Stimulated activated CD4-positive, alpha-beta T cell treated with anti-CD3 and anti-CD28 coated beads, TNF-alpha, amount 100 ng/mL, for 24 hours (primary cell): ENCODE data around the gene S100A13.
A peak's percentile ranks its signal among the peaks of the same experiment; 100 is the strongest.

Experiments
- DNase-seq, 3 experiments: peaks; one replicate each; pipeline ENCODE4 v3.0.0-alpha.2; 2020; ENCODE audit warnings: low read depth in 3 of 3

S100A13 gene

DNA sequence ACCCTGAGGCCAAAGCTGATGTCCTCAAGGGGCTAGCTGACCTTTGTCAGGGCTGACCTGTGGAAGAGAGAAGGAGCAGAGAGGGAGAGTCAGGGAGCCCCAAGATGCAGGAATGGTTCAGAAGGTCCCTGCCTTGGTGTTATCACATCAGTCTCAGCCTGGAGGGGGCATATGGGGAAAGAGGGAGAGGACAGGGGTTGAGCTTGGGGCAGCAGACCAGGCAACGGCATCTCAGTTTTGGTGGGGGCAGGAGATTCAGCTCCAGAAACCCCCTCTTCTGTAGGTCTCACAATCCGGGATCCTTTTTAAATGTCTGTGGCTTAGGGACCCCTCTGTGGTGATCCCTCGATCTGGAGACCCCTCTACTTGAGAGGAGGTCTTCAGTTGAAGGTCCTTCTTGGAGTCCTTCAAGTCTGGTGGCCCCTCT lies 815 bp downstream of the S100A13 start:
- no peak for DNase-seq

DNA sequence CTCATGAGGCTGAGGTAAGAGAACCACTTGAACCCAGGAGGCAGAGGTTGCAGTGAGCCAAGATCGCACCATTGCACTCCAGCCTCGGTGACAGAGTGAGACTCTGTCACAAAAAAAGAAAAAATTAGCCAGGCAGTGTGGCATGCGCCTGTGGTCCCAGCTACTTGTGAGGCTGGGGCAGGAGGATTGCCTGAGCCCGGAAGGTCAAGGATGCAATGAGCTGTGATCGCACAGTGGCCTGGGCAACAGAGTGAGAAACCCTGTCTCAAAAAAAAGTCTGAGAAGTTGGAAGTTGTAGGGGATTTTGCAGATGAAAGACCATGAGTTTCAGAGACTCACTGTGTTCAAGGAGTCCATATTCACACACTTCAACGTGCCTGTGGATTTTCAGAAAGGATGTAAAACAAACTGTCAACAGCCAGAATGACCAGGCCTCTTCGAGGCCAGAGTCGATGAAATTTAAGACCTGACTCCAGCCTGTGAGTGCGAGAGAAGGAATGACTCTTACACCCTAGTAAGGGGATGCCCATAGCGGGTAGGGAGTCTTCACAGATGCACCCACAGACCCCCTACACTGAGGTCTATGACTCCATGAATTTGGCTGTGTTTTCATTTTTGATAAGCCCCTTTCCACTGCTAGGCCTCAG lies 2.2 kb downstream of the S100A13 start:
- no peak for DNase-seq

DNA sequence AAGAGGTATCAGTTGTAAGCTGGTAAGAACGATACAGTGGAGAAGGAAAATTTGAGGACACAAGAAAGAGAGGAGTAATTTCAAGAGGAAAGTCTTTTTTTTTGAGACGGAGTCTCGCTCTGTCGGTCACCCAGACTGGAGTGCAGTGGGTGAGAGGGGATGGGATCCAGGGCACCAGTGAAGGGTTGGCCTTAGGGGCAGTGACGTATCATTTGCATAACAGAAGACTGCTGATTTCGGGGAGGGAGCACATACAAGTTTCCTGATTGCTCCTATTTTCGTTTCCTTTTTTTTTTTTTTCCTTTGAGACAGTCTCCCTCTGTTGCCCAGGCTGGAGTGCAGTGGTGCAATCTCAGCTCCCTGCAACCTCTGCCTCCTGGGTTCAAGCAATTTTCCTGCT lies 4.2 kb downstream of the S100A13 start:
- DNase-seq = no peak

DNA sequence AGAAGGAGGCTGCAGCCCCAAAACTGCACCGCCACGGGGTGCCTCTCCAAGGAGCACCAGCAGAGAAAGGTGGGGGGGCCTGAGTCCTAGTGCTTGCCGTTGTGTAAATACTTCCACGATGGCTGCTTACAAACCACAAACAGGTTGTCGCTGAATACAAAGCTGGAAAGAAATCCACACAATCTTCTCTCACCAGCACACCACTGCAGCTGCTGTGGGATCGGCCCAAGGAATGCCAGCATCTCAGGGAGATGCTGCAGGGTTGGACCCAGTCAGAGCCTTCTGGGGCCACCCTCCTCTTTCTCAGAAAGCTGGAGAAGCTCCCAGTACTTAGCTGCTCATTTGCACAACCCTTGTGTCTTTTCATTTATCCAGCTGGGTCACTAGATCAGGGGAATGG lies 8.1 kb downstream of the S100A13 start:
- DNase-seq = no peak

DNA sequence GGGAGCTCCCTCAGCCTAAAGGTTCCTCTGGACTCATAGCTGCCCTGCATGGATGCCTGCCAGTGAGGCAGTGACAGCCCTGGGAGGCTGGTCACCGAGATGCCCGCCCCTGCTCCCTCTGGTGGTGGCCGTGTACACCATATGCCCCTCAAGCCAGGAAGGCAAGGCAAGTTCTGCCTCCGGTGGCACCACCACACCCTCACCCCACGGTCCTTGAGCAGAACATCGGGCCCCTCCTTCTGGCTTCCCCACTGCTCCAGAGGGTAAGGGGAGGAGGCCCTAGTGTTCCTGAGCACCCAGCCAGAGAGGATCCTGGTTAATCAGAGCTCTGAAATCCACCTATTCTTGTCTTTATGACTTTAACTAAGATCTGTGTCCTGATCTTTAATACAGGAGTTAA lies 9.6 kb downstream of the S100A13 start:
- peak in 1 of 3 experiments; percentile 38 for DNase-seq

DNA sequence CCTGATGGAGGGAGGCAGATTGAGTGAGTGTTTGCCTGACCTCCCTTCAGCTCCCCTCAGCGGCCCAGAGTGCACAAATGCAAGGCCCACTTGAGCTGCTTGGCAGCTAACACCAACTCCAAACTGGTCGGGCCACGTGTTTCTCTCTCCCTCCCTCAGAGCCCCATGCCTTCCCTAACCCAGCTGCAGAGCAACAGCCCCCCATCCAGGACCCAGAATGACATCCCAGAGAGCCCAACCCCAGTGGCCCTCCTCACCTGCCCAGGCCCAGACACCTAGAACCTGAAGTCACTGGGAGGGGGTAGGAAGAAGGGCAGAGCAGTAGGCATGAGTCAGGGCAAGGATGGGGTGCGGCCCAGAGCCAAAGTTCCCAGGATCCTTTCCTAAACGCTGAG lies 10.4 kb downstream of the S100A13 start:
- no peak for DNase-seq

DNA sequence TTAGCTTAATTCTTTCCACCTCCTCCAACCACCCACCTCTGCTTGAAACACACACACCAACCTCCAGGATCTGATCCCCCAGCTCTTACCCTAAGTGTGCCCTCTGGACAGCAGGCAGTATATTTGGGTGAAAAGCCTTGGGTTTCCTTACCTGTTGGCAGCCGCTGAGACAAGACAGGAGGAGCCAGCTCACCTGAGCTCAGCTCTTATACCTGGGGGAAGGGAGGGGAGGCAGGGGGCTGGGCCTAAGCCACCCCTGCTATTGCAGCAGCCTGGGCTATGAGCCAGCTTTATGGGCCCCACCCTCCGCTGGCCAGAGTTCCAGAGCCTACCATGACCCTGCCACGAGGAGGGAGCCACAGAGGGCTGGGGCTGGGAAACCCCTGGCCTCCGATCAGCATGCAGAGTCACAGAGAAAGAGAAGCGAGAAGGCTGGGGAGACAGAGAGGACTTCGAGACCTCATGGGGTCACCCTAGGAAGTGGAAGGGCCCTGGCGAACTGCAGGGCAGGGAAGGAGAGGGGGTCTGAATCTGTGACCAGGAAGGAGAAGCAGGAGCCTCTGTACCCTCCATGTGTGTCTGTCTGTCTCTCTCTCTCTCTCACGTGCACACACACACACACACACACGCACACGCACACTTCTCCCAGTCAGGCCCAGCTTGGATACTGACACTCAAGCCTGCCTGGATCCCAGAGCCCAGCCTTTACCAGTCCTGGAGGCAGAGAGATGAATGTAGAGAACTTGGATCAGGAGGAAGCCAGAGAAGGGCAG lies 11.0 kb downstream of the S100A13 start, which contains the start of gene S100A14:
TSS of gene S100A14 (minus strand) at position 182 of the 773 bp plus-strand sequence. CDS start 467 bp downstream, outside the sequence.
- no peak for DNase-seq

DNA sequence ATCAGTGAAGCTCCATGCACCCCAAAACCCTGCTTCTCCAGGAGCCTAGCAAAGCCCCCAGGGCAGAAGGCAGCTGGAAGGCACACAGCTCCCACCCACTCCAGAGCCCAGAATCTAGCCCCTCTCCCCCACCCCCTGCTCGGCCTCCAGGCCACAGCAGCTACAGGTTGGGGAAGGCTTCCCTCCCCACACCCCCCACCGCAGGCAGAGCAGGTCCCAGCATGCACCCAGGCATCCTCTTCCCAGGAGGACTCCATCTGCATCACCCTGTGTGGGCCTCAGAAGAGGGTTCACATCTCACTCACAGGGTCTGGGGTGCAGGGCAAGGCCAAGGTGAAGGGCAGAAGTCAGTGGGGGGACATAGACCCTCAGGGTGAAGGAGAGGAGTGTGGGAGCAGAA lies 11.9 kb downstream of the S100A13 start:
- DNase-seq = no peak

DNA sequence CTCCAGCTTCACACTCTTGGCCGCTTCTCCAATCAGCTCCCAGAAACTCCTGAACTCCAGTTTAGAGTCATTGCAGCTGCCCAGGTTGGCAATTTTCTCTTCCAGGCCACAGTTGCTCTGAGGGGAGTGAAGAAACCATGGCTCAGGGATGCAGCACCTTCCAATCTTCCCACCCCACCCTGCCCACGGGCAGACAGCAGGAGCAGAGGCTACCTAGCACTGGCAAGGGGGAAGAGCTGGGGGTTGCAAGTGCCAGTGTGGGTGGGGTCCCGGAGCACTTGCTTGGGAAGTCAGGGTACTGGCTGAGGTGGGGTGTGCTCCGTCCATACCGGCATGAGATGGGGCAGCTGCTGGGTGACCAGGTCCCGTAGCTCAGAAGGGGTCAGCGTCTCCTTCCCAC lies 12.4 kb downstream of the S100A13 start:
- no peak for DNase-seq

DNA sequence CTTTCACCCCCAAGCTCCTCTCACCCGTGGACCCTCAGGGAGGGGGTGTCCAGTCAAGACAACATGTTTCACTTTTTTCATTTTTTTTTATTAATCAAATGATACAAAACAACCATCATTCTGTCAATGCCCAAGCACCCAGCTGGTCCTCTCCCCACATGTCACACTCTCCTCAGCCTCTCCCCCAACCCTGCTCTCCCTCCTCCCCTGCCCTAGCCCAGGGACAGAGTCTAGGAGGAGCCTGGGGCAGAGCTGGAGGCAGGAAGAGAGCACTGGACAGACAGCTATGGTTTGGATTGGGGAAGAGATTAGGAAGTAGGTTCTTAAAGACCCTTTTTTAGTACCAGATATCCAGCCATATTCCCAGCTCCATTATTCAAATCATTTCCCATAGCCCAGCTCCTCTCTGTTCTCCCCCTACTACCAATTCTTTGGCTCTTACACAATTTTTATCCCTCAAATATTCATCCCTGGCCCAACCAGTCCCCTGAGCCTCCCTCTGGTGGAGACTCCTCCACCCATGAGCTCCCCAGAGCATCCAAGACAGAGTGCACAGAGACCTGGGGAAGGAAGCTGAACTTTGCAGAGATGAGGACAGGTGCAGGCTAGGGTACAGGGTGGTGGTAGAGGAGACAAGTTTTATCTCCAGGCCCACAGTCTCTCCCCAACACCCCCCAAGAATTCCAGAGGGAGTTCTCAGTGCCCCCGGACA lies 13.0 kb downstream of the S100A13 start:
- no peak for DNase-seq

DNA sequence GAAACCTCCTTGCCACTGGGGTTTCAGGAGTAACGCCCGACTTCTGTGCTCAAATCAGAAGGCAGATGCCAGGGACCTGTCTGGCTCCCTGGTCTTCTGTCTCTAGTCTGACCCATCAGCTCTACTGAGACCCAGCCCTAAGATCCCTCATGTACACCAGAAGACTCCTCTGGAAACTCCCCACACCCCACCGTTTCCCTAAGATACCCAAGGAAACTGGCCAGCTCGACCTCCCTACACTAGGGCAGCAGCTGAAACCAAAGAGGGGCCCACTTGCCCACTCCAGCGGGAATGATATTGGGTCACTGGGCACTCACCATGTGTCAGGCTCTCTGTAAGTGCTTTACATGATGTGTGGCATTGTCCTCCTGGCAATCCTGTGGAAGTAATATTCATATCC lies 13.9 kb downstream of the S100A13 start:
- no peak for DNase-seq

DNA sequence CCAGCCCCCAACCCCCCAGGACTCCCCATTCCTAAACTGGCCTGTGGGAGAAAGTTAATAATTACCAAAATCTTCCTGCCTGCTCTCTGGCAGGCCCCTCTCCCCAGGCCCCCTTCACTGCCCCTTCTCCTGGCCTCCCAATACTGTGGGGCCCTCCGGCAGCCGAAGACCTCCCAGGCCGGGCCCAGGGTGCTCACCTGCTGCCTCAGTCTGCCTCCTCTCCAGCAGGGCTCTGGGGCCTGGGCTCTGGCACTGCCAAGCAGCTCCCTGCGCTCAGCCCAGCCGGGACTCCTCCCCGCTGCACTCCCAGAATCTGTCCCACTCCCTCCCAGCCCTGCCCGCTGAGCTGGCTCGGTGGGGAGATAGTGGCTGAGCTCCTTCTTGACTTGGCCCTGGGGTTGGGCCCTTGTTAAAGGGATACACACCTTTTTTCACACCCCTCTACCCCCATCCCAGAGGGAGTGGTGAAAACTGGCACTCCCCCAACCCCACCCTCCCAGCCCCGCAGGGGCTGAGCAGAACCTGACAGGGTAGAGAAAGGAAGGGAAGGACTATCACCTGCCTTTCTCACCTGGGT lies 14.5 kb downstream of the S100A13 start, which contains the start of gene S100A16:
TSS of gene S100A16 (minus strand) at position 383 of the 577 bp plus-strand sequence. CDS start 4,986 bp downstream, outside the sequence.
- DNase-seq = no peak

DNA sequence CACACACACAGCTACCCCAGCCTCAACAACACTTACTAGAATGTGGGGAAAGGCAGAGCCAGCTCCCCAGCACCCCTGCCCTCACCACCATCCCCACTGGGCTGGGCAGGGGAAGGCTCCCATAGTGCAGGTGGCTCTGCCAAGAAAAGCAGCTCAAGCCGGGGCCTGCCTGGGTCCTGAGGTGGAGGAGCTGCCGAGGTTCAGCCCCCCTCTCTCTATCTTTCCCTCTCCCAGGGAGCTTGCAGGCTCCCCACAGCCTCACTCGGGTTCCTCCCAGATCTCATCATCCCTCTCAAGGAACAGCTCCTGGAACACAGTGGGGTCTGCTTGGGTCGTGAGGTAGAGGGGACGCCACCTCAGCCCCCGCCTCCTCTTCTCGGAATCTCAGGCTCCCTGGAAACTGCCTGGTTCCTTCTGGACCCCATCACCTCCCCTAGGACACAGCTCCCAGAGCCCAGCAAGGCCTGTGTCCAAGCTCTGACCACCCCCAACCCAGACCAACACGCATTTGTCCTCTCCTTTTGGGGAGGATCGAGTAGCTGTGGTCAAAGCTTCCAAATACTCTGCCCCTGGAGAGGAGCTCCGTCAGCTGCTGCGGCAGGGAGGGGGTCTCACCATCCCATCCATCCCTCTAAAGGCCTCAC lies 15.1 kb downstream of the S100A13 start:
- DNase-seq = no peak

DNA sequence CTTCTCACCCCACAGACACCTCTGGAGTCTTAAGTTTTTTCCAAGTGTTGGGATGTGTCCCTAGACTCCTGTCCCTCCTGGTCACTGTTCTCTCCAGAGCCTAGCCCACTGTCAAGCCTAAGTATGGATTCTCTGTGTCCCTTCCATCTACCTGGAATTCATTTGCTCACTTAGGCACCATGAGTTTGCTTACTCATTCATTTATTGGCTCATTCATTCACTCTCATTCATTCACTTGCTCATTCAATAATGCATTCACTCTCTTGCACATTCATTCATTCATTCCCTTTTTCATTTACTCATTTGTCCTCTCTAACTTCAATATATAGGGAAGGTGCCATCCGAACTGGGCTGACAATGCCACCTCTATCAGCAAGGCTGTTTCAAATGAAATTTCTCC lies 15.9 kb downstream of the S100A13 start:
- no peak for DNase-seq

DNA sequence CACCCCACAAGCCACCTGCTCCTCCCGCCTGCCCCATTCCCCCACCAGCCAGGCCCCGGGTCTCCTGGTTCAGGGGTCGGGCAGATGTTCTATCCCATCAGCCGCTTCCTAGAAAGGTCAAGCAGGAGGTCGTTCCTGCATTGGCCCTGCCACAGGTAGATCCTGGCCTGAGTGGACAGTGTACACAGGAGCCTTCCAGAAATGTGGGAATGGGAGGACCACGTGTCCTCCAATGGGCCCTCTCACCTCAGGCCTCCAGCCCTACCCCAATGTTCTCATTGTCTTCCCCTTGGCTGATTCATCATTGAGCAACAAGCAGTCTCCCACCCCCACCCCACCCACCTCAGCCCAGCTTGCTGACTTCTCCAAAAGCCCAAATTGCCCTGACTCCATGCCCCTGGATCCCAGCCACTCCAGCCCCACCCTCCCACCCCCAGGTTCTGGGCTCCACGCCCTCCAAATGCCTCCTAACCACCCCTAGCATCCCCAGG lies 16.4 kb downstream of the S100A13 start:
- DNase-seq = no peak

DNA sequence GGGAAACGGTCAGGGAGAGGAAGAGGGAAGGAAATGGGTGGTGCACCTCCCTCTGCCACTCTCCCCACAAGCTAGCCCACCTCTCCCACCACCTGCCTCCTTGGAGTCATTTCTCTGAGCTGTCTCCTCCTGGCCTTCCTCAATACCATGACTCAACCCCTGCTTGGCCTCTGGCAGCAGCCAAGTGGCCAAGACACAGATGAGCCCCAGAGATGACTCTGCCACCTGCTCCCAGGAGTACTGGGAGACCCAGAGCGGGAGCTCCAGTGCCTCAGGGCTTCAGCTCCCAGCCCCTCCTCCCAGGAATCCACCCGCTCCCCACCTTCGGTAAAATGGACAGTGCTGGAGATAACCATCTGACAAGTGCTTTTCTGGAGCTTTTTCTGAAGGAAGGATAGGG lies 17.0 kb downstream of the S100A13 start:
- no peak for DNase-seq

DNA sequence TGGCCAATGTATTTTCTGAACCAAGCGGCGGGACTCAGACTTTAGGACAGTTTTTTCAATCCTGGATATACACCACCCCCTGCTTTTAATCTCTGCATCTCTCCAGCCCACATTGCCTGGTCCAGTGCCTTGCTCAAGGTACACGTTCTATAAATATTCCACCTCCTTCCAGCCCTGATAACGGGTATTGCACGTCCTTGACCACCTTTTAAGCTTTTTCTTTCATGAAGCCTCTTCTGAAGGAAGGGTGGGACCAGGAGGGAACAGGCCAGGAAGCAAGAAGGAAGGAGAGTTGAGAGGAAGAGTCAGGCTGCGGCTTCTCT lies 17.8 kb downstream of the S100A13 start:
- no peak for DNase-seq

DNA sequence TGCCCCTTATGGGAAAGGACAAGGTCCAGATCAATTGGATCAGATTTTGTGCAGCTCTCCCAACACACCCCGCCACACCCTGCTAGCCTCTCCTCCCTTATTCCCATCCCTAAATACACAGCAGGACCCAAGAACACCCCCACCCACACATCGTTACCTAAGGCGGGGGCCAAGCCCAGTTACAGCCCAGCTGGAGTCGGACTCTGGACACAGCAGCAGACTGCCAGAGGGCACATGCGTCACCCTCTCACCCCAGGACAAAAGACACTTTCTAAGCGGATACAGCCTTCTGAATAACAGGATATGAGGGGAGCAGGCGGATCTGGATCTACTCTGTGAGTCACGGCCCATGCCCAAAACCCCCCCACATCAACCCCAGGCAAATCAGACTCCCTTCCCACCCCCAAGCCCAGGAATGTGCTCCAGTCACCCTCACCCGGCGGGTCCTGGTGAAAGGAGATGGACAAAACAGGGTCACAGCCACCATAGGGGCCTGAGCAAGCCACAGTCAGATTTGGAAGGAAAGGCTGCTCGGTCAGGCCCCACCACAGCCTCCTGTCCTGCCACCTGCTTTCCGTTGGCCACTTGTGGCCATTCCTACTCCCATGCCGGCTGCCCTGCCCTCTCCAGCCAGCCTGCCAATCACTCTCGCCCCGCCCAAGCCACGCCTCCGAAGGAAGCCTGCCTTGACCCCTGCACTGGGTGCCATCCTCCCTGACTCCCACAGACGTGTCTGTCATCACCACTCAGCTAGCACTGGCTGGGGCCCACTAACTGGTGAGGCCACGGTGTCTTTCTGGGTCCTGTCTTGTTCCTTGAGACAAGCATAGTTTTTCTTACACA lies 18.3 kb downstream of the S100A13 start:
- DNase-seq = no peak

DNA sequence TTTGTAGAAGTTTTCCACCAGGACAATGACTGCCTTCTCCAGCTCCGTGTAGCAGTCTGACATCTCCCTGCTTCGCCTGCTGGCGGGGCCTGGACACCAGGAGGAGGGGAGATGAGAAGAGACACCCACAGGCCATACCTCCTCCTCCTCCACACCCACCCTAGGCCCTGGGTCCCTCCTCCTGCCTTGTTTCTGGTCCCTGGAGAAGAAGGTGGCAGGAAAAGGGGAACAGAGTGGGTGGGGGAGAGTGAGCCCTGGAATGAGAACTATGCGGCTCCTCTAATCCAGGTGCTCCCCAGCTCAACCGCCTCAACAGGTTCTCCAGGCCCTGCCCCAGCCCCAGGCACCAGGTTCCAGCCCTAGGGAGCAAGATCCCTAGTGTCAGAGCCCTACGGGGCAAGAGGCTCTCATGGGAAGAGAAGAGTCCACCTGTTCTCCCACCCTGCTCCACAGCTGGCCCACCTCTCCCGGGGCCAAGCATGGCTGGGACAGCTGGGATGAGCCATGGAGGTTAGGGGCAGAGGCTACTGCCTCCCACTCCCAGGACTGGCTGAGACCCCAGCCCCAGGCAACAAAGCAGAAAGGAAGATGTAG lies 19.1 kb downstream of the S100A13 start:
- DNase-seq = no peak

DNA sequence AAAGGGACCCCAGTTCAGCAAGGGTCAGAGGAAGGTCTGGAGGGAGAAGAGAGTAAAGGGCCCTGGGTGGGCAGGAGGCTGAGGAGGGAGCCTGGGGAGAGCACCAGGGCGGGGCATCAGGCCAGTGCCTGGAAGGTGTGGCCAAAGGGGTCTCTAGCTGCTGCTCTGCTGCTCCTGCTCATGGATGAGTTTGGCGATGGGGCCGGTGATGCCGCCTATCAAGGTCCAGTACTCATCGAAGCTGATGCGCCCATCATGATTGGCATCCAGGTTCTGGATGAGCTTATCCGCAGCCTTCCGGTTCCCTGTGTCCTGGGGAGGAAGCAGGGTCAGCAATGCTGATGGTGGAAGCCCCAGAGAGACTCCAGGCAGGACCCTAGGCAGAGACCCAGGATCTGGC lies 19.9 kb downstream of the S100A13 start:
- DNase-seq = no peak
